K562 (cell line): Measurements from ENCODE around the gene TRNAU1AP. TPM values are rescaled to one million over a fixed set of nuclear protein-coding genes. Genes with fewer than 3 reads are reported as not detected.

Source experiments
- ATAC-seq: fragments of 200-7000 bp; cut with Tn5 transposase; 3 replicates; pipeline ENCODE4 v1.9.1; 2020; ENCODE audit warnings: moderate library complexity
- BruUV-seq: library from RNA; stranded (reverse); fragments of 400-500 nt; replicated peaks from 2 replicates; lab custom pipeline; 2021; lab: Mats Ljungman, UMichigan
- CTCF ChIA-PET: fragments of 300-600 bp; formaldehyde crosslinking; extraction: SDS; loops from one replicate; lab custom pipeline; 2021; ENCODE audit warnings: low intra/inter-chr PET ratio; lab: Yijun Ruan, JAX
- POLR2A ChIA-PET: fragments of 300-600, 350-650 bp; sonication (Branson Sonifier 250); formaldehyde crosslinking; extraction: SDS; loops from one replicate; lab custom pipeline; 2021; ENCODE audit warnings: antibody characterized with exemption, inconsistent platforms; lab: Yijun Ruan, JAX
- DNase-seq, 4 experiments: peaks; one replicate each; pipeline versions ENCODE4 v3.0.0 to v3.0.0-alpha.2; 2011 to 2018; ENCODE audit warnings: low spot score in 3 of 4, mixed read lengths in 3 of 4; ENCODE audit errors: extremely low read depth in 1 of 4
- FAIRE-seq: peaks from 2 replicates; lab custom pipeline; 2011; peaks lifted over from hg19 to GRCh38; lab: Jason Lieb, UNC
- H2AFZ ChIP-seq: 2 replicates; pipeline ENCODE4 v1.6.0; 2011; ENCODE audit warnings: low read depth, low read length, control low read depth, inconsistent platforms
- H3K27ac ChIP-seq: fragments of 200-600 bp; 3 replicates; pipeline ENCODE4 v1.8.0; 2011; ENCODE audit warnings: low read depth, mild to moderate bottlenecking, control low read depth, inconsistent platforms, low read length, moderate library complexity, mixed read lengths; ENCODE audit errors: extremely low read depth
- H3K27me3 ChIP-seq, 2 experiments: fragments of 300-600 bp in 1 of 2; 2 replicates in 1 of 2; 3 replicates in 1 of 2; pipeline versions ENCODE4 v1.6.0 to v1.8.0; 2011; ENCODE audit warnings: inconsistent platforms in 2 of 2, low read length in 2 of 2, mild to moderate bottlenecking in 1 of 2, mixed read lengths in 1 of 2, moderate library complexity in 1 of 2; ENCODE audit not compliant: control insufficient read depth in 2 of 2, insufficient read depth in 2 of 2
- H3K36me3 ChIP-seq: fragments of 300-600 bp; 3 replicates; pipeline ENCODE4 v1.8.0; 2011; ENCODE audit warnings: mild to moderate bottlenecking, low read length, inconsistent platforms; ENCODE audit not compliant: control insufficient read depth, insufficient read depth
- H3K4me1 ChIP-seq, 2 experiments: fragments of 200-600 bp in 1 of 2; replicated peaks in 1 of 2; 2 replicates in 1 of 2; 3 replicates in 1 of 2; pipeline versions ENCODE4 v1.5.1 to v1.8.0; 2011; ENCODE audit warnings: inconsistent platforms in 2 of 2, low read length in 2 of 2, mild to moderate bottlenecking in 1 of 2, mixed read lengths in 1 of 2, moderate library complexity in 1 of 2; ENCODE audit not compliant: control insufficient read depth in 2 of 2, insufficient read depth in 2 of 2
- H3K4me2 ChIP-seq: 2 replicates; pipeline ENCODE4 v1.6.1; 2011; ENCODE audit warnings: low read length, control low read depth, inconsistent platforms, mixed read lengths; ENCODE audit not compliant: insufficient read depth
- H3K4me3 ChIP-seq: fragments of 200-600 bp; sonication (generic), shearing (Covaris generic); 2 replicates; pipeline ENCODE4 v1.5.1; 2016; ENCODE audit warnings: control low read depth, inconsistent platforms
- H3K79me2 ChIP-seq: fragments of 200-600 bp; 3 replicates; pipeline ENCODE4 v1.8.0; 2011; ENCODE audit warnings: low read length, inconsistent platforms; ENCODE audit not compliant: control insufficient read depth, insufficient read depth
- H3K9ac ChIP-seq, 2 experiments: 2 replicates each; pipeline versions ENCODE4 v1.6.0 to v1.6.1; 2011; ENCODE audit warnings: low read depth in 2 of 2, low read length in 2 of 2, control low read depth in 1 of 2, inconsistent platforms in 1 of 2, mild to moderate bottlenecking in 1 of 2, mixed read lengths in 1 of 2; ENCODE audit not compliant: insufficient read depth in 1 of 2
- H3K9me1 ChIP-seq: one replicate; pipeline ENCODE4 v1.6.0; 2011; ENCODE audit warnings: inconsistent platforms, mild to moderate bottlenecking, low read length, moderate library complexity; ENCODE audit not compliant: control insufficient read depth, insufficient read depth
- H3K9me3 ChIP-seq: replicated peaks from 2 replicates; pipeline ENCODE4 v1.5.1; 2011; ENCODE audit warnings: low read depth, low read length, inconsistent platforms; ENCODE audit not compliant: control insufficient read depth, insufficient read depth
- H4K20me1 ChIP-seq: replicated peaks from 2 replicates; pipeline ENCODE4 v1.6.1; 2011; ENCODE audit warnings: low read length, inconsistent platforms, mixed read lengths; ENCODE audit not compliant: control insufficient read depth, insufficient read depth
- BCLAF1 ChIP-seq, 2 experiments: fragments of 450-650 bp in 1 of 2; IDR thresholded peaks; 2 replicates each; pipeline ENCODE4 v1.6.1; 2011 to 2017; ENCODE audit warnings: low read depth in 2 of 2, antibody characterized with exemption in 1 of 2, borderline replicate concordance in 1 of 2, low read length in 1 of 2, mild to moderate bottlenecking in 1 of 2, mixed read lengths in 1 of 2; ENCODE audit not compliant: control insufficient read depth in 1 of 2
- CREM ChIP-seq: IDR thresholded peaks from 2 replicates; pipeline ENCODE4 v1.6.1; 2014; ENCODE audit warnings: antibody characterized with exemption, low read depth
- NFIC ChIP-seq: fragments of 450-650 bp; IDR thresholded peaks from 2 replicates; pipeline ENCODE4 v1.6.1; 2017; ENCODE audit warnings: mild to moderate bottlenecking, inconsistent platforms
- PHF21A ChIP-seq: fragments of 450-650 bp; IDR thresholded peaks from 2 replicates; pipeline ENCODE4 v1.6.1; 2017; ENCODE audit warnings: low read depth, borderline replicate concordance
- POLR2B ChIP-seq: fragments of 450-650 bp; IDR thresholded peaks from 2 replicates; pipeline ENCODE4 v1.6.1; 2018; ENCODE audit warnings: low read depth; ENCODE audit not compliant: partially characterized antibody
- RBM39 ChIP-seq: fragments of 200-400 bp; formaldehyde crosslinking; optimal IDR thresholded peaks from 2 replicates; pipeline ENCODE3; 2018; ENCODE audit warnings: low read depth, low read length
- RFX1 ChIP-seq: fragments of 450-650 bp; IDR thresholded peaks from 2 replicates; pipeline ENCODE4 v1.6.1; 2016; ENCODE audit warnings: mild to moderate bottlenecking, moderate library complexity
- TFAP4 ChIP-seq: sonication (generic); formaldehyde crosslinking; IDR thresholded peaks from 2 replicates; pipeline ENCODE4 v1.8.0; 2022; ENCODE audit warnings: missing genetic modification reagents, mild to moderate bottlenecking, moderate library complexity, borderline replicate concordance
- THRAP3 ChIP-seq: fragments of 450-650 bp; IDR thresholded peaks from 2 replicates; pipeline ENCODE4 v1.6.1; 2016; ENCODE audit warnings: mild to moderate bottlenecking, inconsistent platforms, borderline replicate concordance
- XRCC5 ChIP-seq: fragments of 200-400 bp; formaldehyde crosslinking; IDR thresholded peaks from 2 replicates; pipeline ENCODE4 v1.6.1; 2017; ENCODE audit warnings: low read depth, mild to moderate bottlenecking, low read length
- ZBTB49 ChIP-seq: sonication (generic); formaldehyde crosslinking; IDR thresholded peaks from 2 replicates; pipeline ENCODE4 v1.8.0; 2022; ENCODE audit warnings: missing genetic modification reagents, mild to moderate bottlenecking, borderline replicate concordance
- ZBTB8A ChIP-seq: fragments of 450-650 bp; IDR thresholded peaks from 2 replicates; pipeline ENCODE4 v1.6.1; 2018; ENCODE audit warnings: mild to moderate bottlenecking, moderate library complexity; ENCODE audit not compliant: partially characterized antibody
- ZNF668 ChIP-seq: fragments of 250-450 bp; sonication (Bioruptor Pico); IDR thresholded peaks from 2 replicates; pipeline ENCODE4 v1.8.0; 2022; ENCODE audit warnings: mild to moderate bottlenecking, inconsistent platforms
- ZNF699 ChIP-seq: fragments of 250-450 bp; sonication (Bioruptor Pico); IDR thresholded peaks from 2 replicates; pipeline ENCODE4 v1.8.0; 2021; ENCODE audit warnings: mild to moderate bottlenecking, moderate library complexity; ENCODE audit not compliant: insufficient replicate concordance
- ZNF764 ChIP-seq: fragments of 250-450 bp; sonication (Bioruptor Pico); IDR thresholded peaks from 2 replicates; pipeline ENCODE4 v1.4.0; 2020; ENCODE audit warnings: low read depth, mild to moderate bottlenecking, moderate library complexity
- WGBS: fragments of 100-300 bp; shearing (Covaris generic); methylation state at CpG from one replicate; pipeline ENCODE4 v1.1.6; 2016; ENCODE audit warnings: low coverage, mixed read lengths; ENCODE audit not compliant: insufficient coverage; ENCODE audit errors: missing lambda C conversion rate; 5-methylcytosine and 5-hydroxymethylcytosine counted together
- in situ Hi-C: fragments of 300-500 bp; cut with MboI; formaldehyde crosslinking; loops from 4 replicates; pipeline ENCODE4 v1.15.0; 2018; ENCODE audit warnings: inconsistent platforms, mixed read lengths
- intact Hi-C: fragments of 100-400 bp; cut with micrococcal nuclease; formaldehyde crosslinking; loops from 2 replicates; pipeline ENCODE4 v1.14.2; 2022
- polyA plus RNA-seq, 8 experiments: library from polyadenylated mRNA; depleted of rRNA in 4 of 8; stranded (reverse) in 5 of 8; unstranded in 3 of 8; fragments of >200 nt; fragmentation: Nextera tagmentation in 2 of 8; fragmentation: Illumina TruSeq in 1 of 8; extraction: Ambion mirVana in 2 of 8; extraction: Trizol in 1 of 8; gene quantifications; 2 replicates each; pipeline versions ENCODE4 v1.2.1 to v1.2.3, GENCODE V29; 2011 to 2014; ENCODE audit warnings: inconsistent platforms in 1 of 8, missing spikeins in 1 of 8
- total RNA-seq, 7 experiments: library from RNA; depleted of rRNA in 6 of 7; stranded (reverse); fragments of >200 nt in 6 of 7; fragmentation: Illumina TruSeq in 2 of 7; extraction: Trizol in 2 of 7; gene quantifications; 2 replicates each; pipeline versions ENCODE4 v1.2.1 to v1.2.3, GENCODE V29; 2011 to 2021; ENCODE audit warnings: low replicate concordance in 1 of 7

TRNAU1AP gene
- total and polyA plus RNA-seq, 9 of the 15 experiments (the other 6 are each of a cell fraction or from before 2014, with no cell fraction given), result 34.9 to 110 (median 46.3) TPM

GRCh38 chr1:28512058-28512611, 40.8 kb upstream of the TRNAU1AP start:
- 20% methylated on average over 7 of the region's 7 CpGs for WGBS
- ChIA-PET POLR2A (interaction anchor here (0.7 to 13.0 kb wide), 8 partner anchors 8 to 365 kb away, joined by 3 to 201 read pairs (median 7); partner anchors contain the start of genes TRNAU1AP and YTHDF2), CTCF (no interaction called here)
- peak overlapping the region; percentile 25 to 80; a peak in 2 of 4 replicates for H3K9ac ChIP-seq
- H3K4me2 ChIP-seq, result peak overlapping the region; percentile 50
- peak overlapping the region; percentile 66 for H3K27ac ChIP-seq
- 0 out of 2 replicates have a peak overlapping the region, but pooled peaks have one; percentile 6 for H3K4me3 ChIP-seq
- H4K20me1 ChIP-seq, result peaks cover 40% of the 10 kb centered on the region
- peaks cover 6 to 24% of the 10 kb centered on the region in 2 experiments; a peak in 3 of 5 replicates for H3K4me1 ChIP-seq
- in situ Hi-C loops (loop anchor here (5.0 kb wide), 1 partner anchor 355 kb away; no protein-coding TSS in a partner anchor), intact Hi-C loops (no loop called here)
- ATAC-seq (peak; percentile 1), DNase-seq (peak in 1 of 4 experiments; percentile 71), FAIRE-seq (no peak)
- peaks cover 3% of the 10 kb centered on the region for H3K9me1 ChIP-seq
- no peaks in the 10 kb centered on the region for H3K27me3 ChIP-seq
- H3K79me2 ChIP-seq, result peaks cover 47% of the 10 kb centered on the region
- H3K36me3 ChIP-seq, result peaks cover 59% of the 10 kb centered on the region
- BruUV-seq, result no TSS peak
- no peaks in the 10 kb centered on the region; the same call in 1 of the 2 replicates for H3K9me3 ChIP-seq
- no peak overlapping the region for H2AFZ ChIP-seq
- TF ChIP-seq POLR2B (peak; percentile 43), ZNF699 (CRISPR knock-in tag) (no peak), NFIC (peak; percentile 23; the same call in 1 of the 2 replicates), BCLAF1 (IDR thresholded peaks at IDR 0.05; ENCODE audit: borderline replicate concordance in 1 of 2, control insufficient read depth in 1 of 2, low read depth in 2 of 2, low read length in 1 of 2) (peak in 1 of 2 experiments; percentile 61; a peak in 1 of 4 replicates), ZNF668 (CRISPR knock-in tag) (no peak), PHF21A (0 out of 2 replicates have a peak, but pooled peaks have one; percentile 5), THRAP3 (peak; percentile 84), ZBTB49 (CRISPR knock-in tag) (no peak), XRCC5 (peak; percentile 88; the same call in 1 of the 2 replicates), RFX1 (no peak), TFAP4 (CRISPR knock-in tag) (0 out of 2 replicates have a peak, but pooled peaks have one; percentile 8), ZNF764 (CRISPR knock-in tag) (no peak), CREM (no peak), ZBTB8A (no peak), RBM39 (peak; percentile 96)
